ENCODE measurements around the gene DDX47.

- TF ChIP-seq EZH2 (IDR thresholded peaks at IDR 0.05; ENCODE audit: borderline replicate concordance, low read depth, low read length, poor library complexity, severe bottlenecking) = no peak
- no peak for TF ChIP-seq CTCF (conservative IDR thresholded peaks at IDR 0.05; ENCODE audit: low read depth, low read length)
Observed at GRCh38 chr12:12819752-12820311, 6.7 kb downstream of the DDX47 start.
